GM23248 (cell line): ENCODE data around the gene CHCHD5. TPM values are rescaled to one million over a fixed set of nuclear protein-coding genes. Genes with fewer than 3 reads are reported as not detected.
A peak's percentile ranks its signal among the peaks of the same experiment; 100 is the strongest.

Experiments
- DNase-seq: peaks from one replicate; pipeline ENCODE4 v3.0.0-alpha.2; 2015
- H2AFZ ChIP-seq: fragments of 200-600 bp; sonication (generic); 2 replicates; pipeline ENCODE4 v1.6.1; 2016; ENCODE audit warnings: antibody characterized with exemption
- H3F3A ChIP-seq: fragments of 200-600 bp; sonication (generic); 2 replicates; pipeline ENCODE4 v1.6.1; 2016; ENCODE audit warnings: mild to moderate bottlenecking, antibody characterized with exemption, mixed run types; ENCODE audit not compliant: insufficient read depth
- H3K27ac ChIP-seq: fragments of 200-600 bp; sonication (generic); 2 replicates; pipeline ENCODE4 v1.5.1; 2016; ENCODE audit warnings: mild to moderate bottlenecking
- H3K27me3 ChIP-seq: fragments of 200-600 bp; sonication (generic); replicated peaks from 2 replicates; pipeline ENCODE4 v1.6.1; 2016; ENCODE audit warnings: mild to moderate bottlenecking; ENCODE audit not compliant: insufficient read depth
- H3K36me3 ChIP-seq: fragments of 200-600 bp; sonication (generic); 2 replicates; pipeline ENCODE4 v1.6.1; 2016; ENCODE audit warnings: low read depth, mild to moderate bottlenecking
- H3K4me1 ChIP-seq: fragments of 200-600 bp; sonication (generic); 2 replicates; pipeline ENCODE4 v1.6.1; 2016; ENCODE audit warnings: mild to moderate bottlenecking; ENCODE audit not compliant: insufficient read depth
- H3K4me2 ChIP-seq: fragments of 200-600 bp; sonication (generic); one replicate; pipeline ENCODE4 v1.6.1; 2016; ENCODE audit warnings: mild to moderate bottlenecking; ENCODE audit not compliant: unreplicated experiment
- H3K4me3 ChIP-seq: fragments of 200-600 bp; sonication (generic); 2 replicates; pipeline ENCODE4 v1.5.1; 2016; ENCODE audit warnings: mild to moderate bottlenecking
- H3K79me2 ChIP-seq: fragments of 200-600 bp; sonication (generic); 2 replicates; pipeline ENCODE4 v1.6.1; 2016; ENCODE audit warnings: mild to moderate bottlenecking; ENCODE audit not compliant: insufficient read depth
- H3K9ac ChIP-seq: fragments of 200-600 bp; sonication (generic); 2 replicates; pipeline ENCODE4 v1.6.1; 2016; ENCODE audit warnings: mild to moderate bottlenecking
- H3K9me2 ChIP-seq: fragments of 200-600 bp; sonication (generic); 2 replicates; pipeline ENCODE4 v1.6.1; 2016; ENCODE audit warnings: mixed run types, mild to moderate bottlenecking, moderate library complexity; ENCODE audit not compliant: insufficient read depth
- H3K9me3 ChIP-seq: fragments of 200-600 bp; sonication (generic); one replicate; pipeline ENCODE4 v1.6.1; 2017; ENCODE audit warnings: low read depth
- H4K20me1 ChIP-seq: fragments of 200-600 bp; sonication (generic); 2 replicates; pipeline ENCODE4 v1.6.0; 2016; ENCODE audit not compliant: insufficient read depth
- EZH2 ChIP-seq: fragments of 200-600 bp; sonication (generic); IDR thresholded peaks from 2 replicates; pipeline ENCODE4 v1.6.1; 2018; ENCODE audit warnings: antibody characterized with exemption, mild to moderate bottlenecking; ENCODE audit not compliant: insufficient read depth, poor library complexity, severe bottlenecking
- EZH2phosphoT487 ChIP-seq: fragments of 200-600 bp; sonication (generic); IDR thresholded peaks from 2 replicates; pipeline ENCODE4 v1.6.1; 2018; ENCODE audit warnings: antibody characterized with exemption, moderate library complexity, mild to moderate bottlenecking, low read depth; ENCODE audit not compliant: insufficient read depth
- WGBS, 2 experiments: methylation state at CpG; one replicate each; pipeline ENCODE4 v1.1.6; 2015 to 2017; ENCODE audit warnings: low lambda C conversion rate in 2 of 2, low coverage in 1 of 2; ENCODE audit errors: missing lambda C conversion rate in 2 of 2; 5-methylcytosine and 5-hydroxymethylcytosine counted together
- in situ Hi-C: fragments of 300-500 bp; cut with MboI; formaldehyde crosslinking; loops from 2 replicates; pipeline ENCODE4 v1.15.0; 2020
- polyA plus RNA-seq: library from polyadenylated mRNA; unstranded; fragments of >200 nt; fragmentation: Nextera tagmentation; extraction: Ambion mirVana; gene quantifications from 2 replicates; pipeline ENCODE4 v1.2.1, GENCODE V29; 2016
- total RNA-seq: library from RNA; depleted of rRNA; stranded (reverse); fragments of >200 nt; shearing (Covaris generic); gene quantifications from 2 replicates; pipeline ENCODE4 v1.2.3, GENCODE V29; 2014

CHCHD5 gene
- total and polyA plus RNA-seq, 2 experiments from 2014 or later, result 9.5 to 55.4 TPM

DNA sequence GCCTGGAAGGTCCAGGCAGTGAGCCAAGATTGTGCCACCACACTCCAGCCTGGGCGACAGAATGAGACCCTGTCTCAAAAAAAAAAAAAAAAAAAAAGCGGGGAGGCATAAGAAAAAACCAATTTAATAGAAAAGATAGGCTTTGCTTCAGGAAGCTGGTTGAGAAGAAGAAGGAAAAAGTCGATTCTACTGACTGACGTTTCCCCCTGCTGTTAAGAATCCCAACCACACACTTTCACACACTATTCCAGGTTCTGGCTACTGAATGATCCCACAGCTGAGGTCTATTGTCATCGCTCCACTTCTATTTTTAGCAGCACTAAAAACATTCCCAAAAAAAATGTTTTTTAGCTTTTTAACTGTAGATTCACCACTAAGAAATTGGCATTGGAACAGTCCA is 6.7 kb upstream of the CHCHD5 start:
- in situ Hi-C loops, result no loop called here
- 67 to 72% methylated on average over 5 of the region's 5 CpGs for WGBS, 2 experiments
- H2AFZ ChIP-seq, result no peak overlapping the region

DNA sequence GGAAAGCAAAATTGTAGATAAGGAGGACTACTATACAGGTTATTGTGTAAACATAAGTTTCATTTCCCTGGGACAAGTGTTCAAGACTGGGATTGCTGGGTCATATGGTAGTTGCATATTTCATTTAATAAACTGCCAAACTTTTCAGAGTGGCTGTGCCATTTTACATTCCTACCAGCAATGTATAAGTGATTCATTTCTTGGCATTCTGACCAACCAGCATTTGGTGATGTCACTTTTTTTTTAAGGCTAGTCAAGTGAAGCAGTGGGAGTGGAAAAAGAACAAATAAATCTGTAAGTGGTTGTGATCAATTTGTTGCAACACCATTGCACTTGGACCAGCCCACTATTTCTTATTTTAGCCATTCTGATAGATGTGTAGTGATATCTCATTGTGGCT is 5.2 kb upstream of the CHCHD5 start:
- H3K9ac ChIP-seq, result no peak overlapping the region
- TF ChIP-seq EZH2, result no peak
- no peak for TF ChIP-seq EZH2phosphoT487
- H3K4me1 ChIP-seq, result peaks cover 29% of the 10 kb centered on the region
- no peaks in the 10 kb centered on the region for H3K9me2 ChIP-seq
- H3K79me2 ChIP-seq, result peaks cover 7% of the 10 kb centered on the region
- peaks cover 16% of the 10 kb centered on the region for H3K36me3 ChIP-seq
- in situ Hi-C loops, result no loop called here
- peak; percentile 92 for DNase-seq
- peak overlapping the region; percentile 31; the same call in 1 of the 2 replicates for H3K27ac ChIP-seq
- no peak overlapping the region for H3K4me3 ChIP-seq
- peak overlapping the region; percentile 1 for H3K4me2 ChIP-seq
- H2AFZ ChIP-seq, result no peak overlapping the region
- H3F3A ChIP-seq, result peaks cover 48% of the 10 kb centered on the region
- no peaks in the 10 kb centered on the region for H4K20me1 ChIP-seq
- H3K27me3 ChIP-seq, result no peaks in the 10 kb centered on the region
- no peaks in the 10 kb centered on the region for H3K9me3 ChIP-seq

More for the DNA sequence above, 6.7 kb upstream of the CHCHD5 start:
- Histone ChIP-seq H3K79me2 (peaks cover 4% of the 10 kb centered on the region; the same call in 1 of the 2 replicates), H3K4me1 (peaks cover 19% of the 10 kb centered on the region), H4K20me1 (no peaks in the 10 kb centered on the region), H3K9me2 (no peaks in the 10 kb centered on the region), H3K27me3 (no peaks in the 10 kb centered on the region), H3K9ac (no peak overlapping the region), H3K27ac (no peak overlapping the region), H3K4me2 (no peak overlapping the region), H3K9me3 (no peaks in the 10 kb centered on the region), H3F3A (peaks cover 35% of the 10 kb centered on the region), H3K36me3 (peaks cover 20% of the 10 kb centered on the region), H3K4me3 (no peak overlapping the region)
- peak; percentile 32 for DNase-seq
- TF ChIP-seq EZH2 (no peak), EZH2phosphoT487 (no peak)

DNA sequence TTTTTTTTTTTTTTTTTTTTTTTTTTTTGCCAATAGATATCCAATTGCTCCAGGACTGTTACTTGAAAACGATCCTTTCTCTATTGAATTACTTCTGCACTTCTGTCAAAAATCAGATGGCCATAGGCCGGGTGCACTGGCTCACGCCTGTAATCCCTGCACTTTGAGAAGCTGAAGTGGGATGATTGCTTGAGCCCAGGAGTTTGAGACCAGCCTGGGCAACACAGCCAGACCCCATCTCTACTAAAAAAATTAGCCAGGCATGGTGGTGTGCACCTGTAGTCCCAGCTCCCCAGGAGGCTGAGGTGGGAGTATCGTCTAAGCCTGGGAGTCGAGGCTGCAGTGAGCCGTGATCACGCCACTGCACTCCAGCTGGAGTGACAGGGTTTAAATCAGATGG is 4.3 kb upstream of the CHCHD5 start:
- Histone ChIP-seq H3K27ac (no peak overlapping the region), H4K20me1 (no peaks in the 10 kb centered on the region), H3K4me1 (peaks cover 32% of the 10 kb centered on the region), H3F3A (peaks cover 48% of the 10 kb centered on the region), H3K9me2 (no peaks in the 10 kb centered on the region), H3K9me3 (no peaks in the 10 kb centered on the region), H3K4me3 (no peak overlapping the region), H2AFZ (no peak overlapping the region), H3K9ac (no peak overlapping the region), H3K79me2 (peaks cover 8% of the 10 kb centered on the region), H3K4me2 (no peak overlapping the region), H3K36me3 (peaks cover 13% of the 10 kb centered on the region; the same call in 1 of the 2 replicates), H3K27me3 (no peaks in the 10 kb centered on the region)
- TF ChIP-seq EZH2, result no peak
- no peak for TF ChIP-seq EZH2phosphoT487
- 88 to 91% methylated on average over 7 of the region's 7 CpGs for WGBS, 2 experiments
- DNase-seq, result no peak
- in situ Hi-C loops, result no loop called here

DNA sequence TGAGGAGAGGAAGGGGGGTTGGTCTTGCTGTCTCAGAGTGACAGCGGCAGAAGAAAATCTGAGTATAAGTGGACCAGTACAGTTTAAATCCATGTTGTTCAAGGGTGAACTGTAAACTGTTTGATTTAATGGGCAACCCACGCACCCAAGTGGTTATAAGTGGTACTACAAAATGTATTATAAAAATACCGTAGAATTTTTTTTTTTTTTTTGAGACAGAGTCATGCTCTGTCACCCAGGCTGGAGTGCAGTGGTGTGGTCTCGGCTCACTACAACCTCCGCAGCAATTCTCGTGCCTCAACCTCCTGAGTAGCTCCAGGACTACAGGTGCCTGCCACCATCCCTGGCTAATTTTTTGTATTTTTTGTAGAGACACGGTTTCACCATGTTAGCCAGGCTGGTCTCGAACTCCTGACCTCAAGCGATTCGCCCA is 2.1 kb upstream of the CHCHD5 start:
- H2AFZ ChIP-seq, result peak overlapping the region; percentile 30; the same call in 1 of the 2 replicates
- no peaks in the 10 kb centered on the region for H3K36me3 ChIP-seq
- no peaks in the 10 kb centered on the region for H3K9me2 ChIP-seq
- peak overlapping the region; percentile 97 for H3K27ac ChIP-seq
- H3K79me2 ChIP-seq, result peaks cover 23% of the 10 kb centered on the region
- H3K9me3 ChIP-seq, result no peaks in the 10 kb centered on the region
- peak overlapping the region; percentile 92 for H3K9ac ChIP-seq
- H3K4me3 ChIP-seq, result no peak overlapping the region
- H3F3A ChIP-seq, result peaks cover 48% of the 10 kb centered on the region
- H4K20me1 ChIP-seq, result no peaks in the 10 kb centered on the region
- H3K4me2 ChIP-seq, result peak overlapping the region; percentile 99
- in situ Hi-C loops, result no loop called here
- TF ChIP-seq EZH2phosphoT487 (no peak), EZH2 (no peak)
- H3K27me3 ChIP-seq, result no peaks in the 10 kb centered on the region
- DNase-seq, result peak; percentile 76
- WGBS, 2 experiments, result 28 to 30% methylated on average over 10 of the region's 10 CpGs
- H3K4me1 ChIP-seq, result peaks cover 37% of the 10 kb centered on the region
